Breast epithelium (tissue), 4 donors: ENCODE results near the gene COX19. TPM values are rescaled to one million over a fixed set of nuclear protein-coding genes. Genes with fewer than 3 reads are reported as not detected.

Experiments
- DNase-seq, 2 donors: peaks; one replicate each; pipeline ENCODE4 v3.0.0-alpha.2; 2019; ENCODE audit warnings: low spot score in 2 of 2
- H3K27ac ChIP-seq, 2 donors: fragments of 200-600 bp; sonication (generic) in 1 of 2; one replicate each; pipeline ENCODE4 v1.5.1; 2016 to 2019; ENCODE audit warnings: mild to moderate bottlenecking in 1 of 2
- H3K27me3 ChIP-seq, 2 donors: fragments of 200-600 bp; sonication (generic) in 1 of 2; one replicate each; pipeline versions ENCODE4 v1.5.1 to v1.6.0; 2017 to 2019; ENCODE audit warnings: control low read depth in 1 of 2, mild to moderate bottlenecking in 1 of 2
- H3K36me3 ChIP-seq: fragments of 200-600 bp; one replicate; pipeline ENCODE4 v1.5.1; 2019
- H3K4me1 ChIP-seq, 2 donors: fragments of 200-600 bp; sonication (generic); one replicate each; pipeline ENCODE4 v1.5.1; 2016 to 2019; ENCODE audit warnings: control low read depth in 1 of 2
- H3K4me3 ChIP-seq, 3 donors: fragments of 200-600 bp; sonication (generic); 1 replicate in 2 of 3; 2 replicates in 1 of 3; pipeline ENCODE4 v1.5.1; 2016 to 2019; ENCODE audit warnings: mild to moderate bottlenecking in 3 of 3, moderate library complexity in 2 of 3
- H3K9me3 ChIP-seq, 2 donors: fragments of 200-600 bp; sonication (generic) in 1 of 2; one replicate each; pipeline ENCODE4 v1.5.1; 2016 to 2019; ENCODE audit warnings: control low read depth in 1 of 2
- CTCF ChIP-seq, 3 donors: fragments of 450-650 bp; IDR thresholded peaks; one replicate each; pipeline ENCODE4 v1.5.1; 2016 to 2017; ENCODE audit warnings: antibody characterized with exemption in 3 of 3, mild to moderate bottlenecking in 3 of 3, moderate library complexity in 3 of 3
- POLR2A ChIP-seq: fragments of 450-650 bp; IDR thresholded peaks from one replicate; pipeline ENCODE4 v1.6.1; 2016; ENCODE audit warnings: antibody characterized with exemption, mild to moderate bottlenecking, moderate library complexity
- POLR2AphosphoS5 ChIP-seq, 3 donors: sonication (generic); formaldehyde crosslinking; IDR thresholded peaks; one replicate each; pipeline ENCODE4 v1.6.1; 2017; ENCODE audit warnings: antibody characterized with exemption in 3 of 3
- intact Hi-C: fragments of 100-400 bp; cut with DNase I; formaldehyde crosslinking; loops from one replicate; pipeline ENCODE4 v1.15.1; 2023; ENCODE audit warnings: low total_unique reads
- total RNA-seq, 3 donors: library from RNA; depleted of rRNA; stranded (reverse); fragments of >200 nt; gene quantifications; one replicate each; pipeline ENCODE4 v1.1.0, GENCODE V29; 2016

COX19 gene
- total RNA-seq, 3 donors from 2014 or later = 8.5 to 17.3 (median 8.8) TPM

GRCh38 chr7:990352-990932 is 15.1 kb upstream of the COX19 start:
- DNase-seq = no peak
- Histone ChIP-seq H3K36me3 (no peaks in the 10 kb centered on the region), H3K27me3 (peaks cover 9 to 59% of the 10 kb centered on the region in 2 donors), H3K4me1 (peaks cover 0 to 7% of the 10 kb centered on the region in 2 donors), H3K27ac (no peak overlapping the region), H3K4me3 (no peak overlapping the region), H3K9me3 (no peaks in the 10 kb centered on the region)
- TF ChIP-seq POLR2AphosphoS5 (IDR thresholded peaks at IDR 0.05) = no peak
- TF ChIP-seq CTCF (IDR thresholded peaks at IDR 0.05) = no peak
- TF ChIP-seq POLR2A = no peak
- intact Hi-C loops = loop anchor here (10.0 kb wide), 1 partner anchor 174 kb away; the partner anchor contains the start of gene ZFAND2A

- Histone ChIP-seq H3K9me3 (no peaks in the 10 kb centered on the region), H3K4me3 (no peak overlapping the region), H3K27ac (no peak overlapping the region), H3K27me3 (peaks cover 9 to 73% of the 10 kb centered on the region in 2 donors), H3K36me3 (no peaks in the 10 kb centered on the region), H3K4me1 (peaks cover 0 to 7% of the 10 kb centered on the region in 2 donors)
- DNase-seq = no peak
- no peak for TF ChIP-seq POLR2AphosphoS5 (IDR thresholded peaks at IDR 0.05)
- no peak for TF ChIP-seq CTCF (IDR thresholded peaks at IDR 0.05)
- TF ChIP-seq POLR2A = no peak
- intact Hi-C loops = no loop called here
Measured at GRCh38 chr7:988963-989529, 13.7 kb upstream of the COX19 start.

DNA sequence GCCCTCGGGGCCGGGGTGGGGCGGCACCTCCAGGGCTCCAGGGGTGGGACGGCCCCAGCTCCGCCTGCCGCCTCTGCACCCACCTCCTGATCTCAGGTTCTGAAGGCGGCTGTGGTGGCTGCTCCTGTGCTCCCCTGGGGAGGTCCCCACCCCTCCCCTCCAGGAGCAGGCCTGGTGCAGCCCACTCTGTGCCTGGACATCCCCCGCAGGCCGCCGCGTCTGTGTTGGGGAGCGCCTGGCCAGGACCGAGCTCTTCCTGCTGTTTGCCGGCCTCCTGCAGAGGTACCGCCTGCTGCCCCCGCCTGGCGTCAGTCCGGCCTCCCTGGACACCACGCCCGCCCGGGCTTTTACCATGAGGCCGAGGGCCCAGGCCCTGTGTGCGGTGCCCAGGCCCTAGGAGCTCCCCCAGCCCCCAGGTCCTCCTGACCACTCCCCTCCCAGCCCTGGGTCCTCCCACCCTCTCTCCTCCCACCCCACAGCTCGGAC is 13.1 kb upstream of the COX19 start:
- H3K27me3 ChIP-seq = peaks cover 9 to 78% of the 10 kb centered on the region in 2 donors
- peaks cover 0 to 7% of the 10 kb centered on the region in 2 donors for H3K4me1 ChIP-seq
- no peak for DNase-seq
- no peak overlapping the region for H3K27ac ChIP-seq
- H3K9me3 ChIP-seq = no peaks in the 10 kb centered on the region
- intact Hi-C loops = no loop called here
- H3K36me3 ChIP-seq = no peaks in the 10 kb centered on the region
- H3K4me3 ChIP-seq = peak overlapping the region in 1 of 3 donors; percentile 40
- TF ChIP-seq POLR2A = no peak
- no peak for TF ChIP-seq CTCF (IDR thresholded peaks at IDR 0.05)
- no peak for TF ChIP-seq POLR2AphosphoS5 (IDR thresholded peaks at IDR 0.05)

DNA sequence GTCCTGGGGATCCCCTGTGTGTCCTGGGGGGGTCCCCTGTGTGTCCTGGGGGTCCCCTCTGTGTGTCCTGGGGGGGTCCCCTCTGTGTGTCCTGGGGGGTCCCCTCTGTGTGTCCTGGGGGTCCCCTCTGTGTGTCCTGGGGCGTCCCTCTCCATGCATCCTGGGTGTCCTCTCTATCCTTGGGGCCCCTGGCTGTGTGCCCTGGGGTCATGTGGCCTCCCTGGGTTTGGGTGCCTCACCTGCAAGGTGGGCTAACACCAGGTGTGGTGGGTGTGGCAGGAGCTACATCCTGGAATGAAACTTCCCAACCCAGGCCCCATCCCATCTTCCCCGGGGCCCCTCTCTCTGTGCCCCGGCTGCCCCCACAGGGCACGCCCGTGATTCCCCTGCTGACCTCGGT is 12.6 kb upstream of the COX19 start:
- no peaks in the 10 kb centered on the region for H3K9me3 ChIP-seq
- no peaks in the 10 kb centered on the region for H3K36me3 ChIP-seq
- no peak for DNase-seq
- no peak for TF ChIP-seq CTCF (IDR thresholded peaks at IDR 0.05)
- peaks cover 9 to 84% of the 10 kb centered on the region in 2 donors for H3K27me3 ChIP-seq
- intact Hi-C loops = no loop called here
- H3K27ac ChIP-seq = no peak overlapping the region
- peaks cover 0 to 7% of the 10 kb centered on the region in 2 donors for H3K4me1 ChIP-seq
- no peak overlapping the region for H3K4me3 ChIP-seq
